Aorta (tissue), 4 donors: ENCODE measurements around the gene CUZD1. TPM values are rescaled to one million over a fixed set of nuclear protein-coding genes. Genes with fewer than 3 reads are reported as not detected.

Experiments used
- polyA plus RNA-seq, 2 donors: library from polyadenylated mRNA; stranded (reverse); fragments of 200-250 nt; gene quantifications; one replicate each; pipeline ENCODE4 v1.2.3, GENCODE V29; 2013
- total RNA-seq, 2 donors: library from RNA; stranded (reverse); fragmentation: NEBNext Ultra II Directional; extraction: Animal tissue kit (Norgen Biotek cat#: 25700); gene quantifications; one replicate each; pipeline ENCODE4 v1.2.1, GENCODE V29; 2021
- donor health status: healthy with polysubstance abuse.
- donor health status: Bipolar disorder and iron deficiency.
- donor health status: DM: no; HTN: no; CAD: no.
- donor health status: DM: yes; HTN: yes; CAD: no.

The CUZD1 gene
- total and polyA plus RNA-seq, 4 donors, result 0.58 to 3.3 (median 1.3) TPM

Other genes with a start within 250 kb of the CUZD1 start
- gene C10orf120, start 146.0 kb downstream of the CUZD1 start, total RNA-seq, result not detected
- not detected for gene C10orf120, start 146.0 kb downstream of the CUZD1 start, polyA plus RNA-seq
- gene FAM24B, start 33.7 kb upstream of the CUZD1 start, total RNA-seq, result 1 to 10 TPM; 1.2 to 3.9 TPM
- gene FAM24B, start 33.7 kb upstream of the CUZD1 start, polyA plus RNA-seq, result 1 to 10 TPM; 1.1 to 2.1 TPM
- gene FAM24A, start 64.8 kb upstream of the CUZD1 start, total RNA-seq, result not detected
- gene FAM24A, start 64.8 kb upstream of the CUZD1 start, polyA plus RNA-seq, result not detected
- 10 to 100 TPM in 1 of 2 donors, 1 to 10 TPM in 1; 9.7 to 11.7 TPM for gene C10orf88, start 108.4 kb upstream of the CUZD1 start, total RNA-seq
- gene C10orf88, start 108.4 kb upstream of the CUZD1 start, polyA plus RNA-seq, result 1 to 10 TPM; 3.6 to 6.1 TPM
- 1 to 10 TPM; 1.6 to 2.0 TPM for gene PSTK, start 134.5 kb upstream of the CUZD1 start, total RNA-seq
- gene PSTK, start 134.5 kb upstream of the CUZD1 start, polyA plus RNA-seq, result 1 to 10 TPM in 1 of 2 donors, under 1 TPM in 1; 0.88 to 3.8 TPM
- gene IKZF5, start 162.9 kb upstream of the CUZD1 start, total RNA-seq, result 10 to 100 TPM; 17.8 to 21.5 TPM
- 10 to 100 TPM in 1 of 2 donors, 1 to 10 TPM in 1; 6.9 to 10.4 TPM for gene IKZF5, start 162.9 kb upstream of the CUZD1 start, polyA plus RNA-seq
- gene ACADSB, start 163.1 kb upstream of the CUZD1 start, total RNA-seq, result 10 to 100 TPM; 17.9 to 25.5 TPM
- 10 to 100 TPM in 1 of 2 donors, 1 to 10 TPM in 1; 7.6 to 10.1 TPM for gene ACADSB, start 163.1 kb upstream of the CUZD1 start, polyA plus RNA-seq